ENCODE data around the gene LRP1B.

DNA sequence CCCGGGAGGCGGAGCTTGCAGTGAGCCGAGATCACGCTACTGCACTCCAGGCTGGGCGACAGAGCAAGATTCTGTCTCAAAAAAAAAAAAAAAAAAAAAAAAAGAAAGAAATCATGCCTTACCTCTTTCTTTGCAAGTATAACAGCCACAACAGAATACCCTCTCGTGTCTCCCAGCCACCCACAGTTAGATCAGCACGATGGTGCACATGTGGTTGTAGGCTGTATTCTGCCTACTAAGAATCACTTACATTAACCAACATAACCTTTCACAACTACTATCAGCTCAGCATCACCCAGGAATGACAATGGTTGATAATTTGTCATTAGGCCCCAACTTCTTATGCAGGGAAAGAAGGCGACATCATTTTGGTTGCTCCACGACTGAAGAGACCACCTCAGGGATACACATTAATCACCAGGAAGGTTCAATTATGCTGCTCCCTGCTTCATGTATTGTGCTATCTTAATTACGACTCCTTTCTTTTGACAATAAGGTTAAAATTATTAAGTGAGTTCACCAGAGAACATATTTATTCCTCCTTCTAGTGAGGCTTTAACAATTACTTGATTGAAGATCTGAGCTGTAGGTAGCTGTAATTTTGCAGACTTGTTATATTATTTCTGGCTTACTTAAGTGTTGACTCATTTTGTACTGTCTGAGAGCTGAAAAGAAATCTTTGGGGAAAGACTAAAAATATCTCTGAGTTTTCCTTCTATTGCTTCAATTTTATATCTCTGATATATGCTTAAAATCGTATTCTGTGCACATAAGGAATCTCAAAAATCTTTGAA is 120.1 kb downstream of the LRP1B start:
- TF ChIP-seq, protein P1, sequence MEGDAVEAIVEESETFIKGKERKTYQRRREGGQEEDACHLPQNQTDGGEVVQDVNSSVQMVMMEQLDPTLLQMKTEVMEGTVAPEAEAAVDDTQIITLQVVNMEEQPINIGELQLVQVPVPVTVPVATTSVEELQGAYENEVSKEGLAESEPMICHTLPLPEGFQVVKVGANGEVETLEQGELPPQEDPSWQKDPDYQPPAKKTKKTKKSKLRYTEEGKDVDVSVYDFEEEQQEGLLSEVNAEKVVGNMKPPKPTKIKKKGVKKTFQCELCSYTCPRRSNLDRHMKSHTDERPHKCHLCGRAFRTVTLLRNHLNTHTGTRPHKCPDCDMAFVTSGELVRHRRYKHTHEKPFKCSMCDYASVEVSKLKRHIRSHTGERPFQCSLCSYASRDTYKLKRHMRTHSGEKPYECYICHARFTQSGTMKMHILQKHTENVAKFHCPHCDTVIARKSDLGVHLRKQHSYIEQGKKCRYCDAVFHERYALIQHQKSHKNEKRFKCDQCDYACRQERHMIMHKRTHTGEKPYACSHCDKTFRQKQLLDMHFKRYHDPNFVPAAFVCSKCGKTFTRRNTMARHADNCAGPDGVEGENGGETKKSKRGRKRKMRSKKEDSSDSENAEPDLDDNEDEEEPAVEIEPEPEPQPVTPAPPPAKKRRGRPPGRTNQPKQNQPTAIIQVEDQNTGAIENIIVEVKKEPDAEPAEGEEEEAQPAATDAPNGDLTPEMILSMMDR (IDR thresholded peaks at IDR 0.05; ENCODE audit: borderline replicate concordance, extremely low read depth, low read length, poor library complexity, severe bottlenecking), result no peak
- TF ChIP-seq EZH2 (IDR thresholded peaks at IDR 0.05; ENCODE audit: borderline replicate concordance, low read depth, low read length, severe bottlenecking), result no peak

All from DND-41 (cell line).